KMS-11 (cell line): ENCODE data around the gene LARGE1.

Source experiments
- H2AFZ ChIP-seq: fragments of 200-600 bp; sonication (generic); 2 replicates; pipeline ENCODE4 v1.6.1; 2016; ENCODE audit warnings: antibody characterized with exemption, mixed run types, low read depth
- H3K27ac ChIP-seq: fragments of 200-600 bp; sonication (generic); 2 replicates; pipeline ENCODE4 v1.6.1; 2016; ENCODE audit warnings: mild to moderate bottlenecking, mixed run types
- H3K27me3 ChIP-seq: fragments of 200-600 bp; sonication (generic); 2 replicates; pipeline ENCODE4 v1.6.1; 2017; ENCODE audit warnings: mild to moderate bottlenecking, low read depth, mixed run types, moderate library complexity; ENCODE audit not compliant: insufficient read depth
- H3K36me3 ChIP-seq: fragments of 200-600 bp; sonication (generic); 2 replicates; pipeline ENCODE4 v1.6.1; 2017; ENCODE audit warnings: mild to moderate bottlenecking, mixed run types; ENCODE audit not compliant: insufficient read depth
- H3K4me1 ChIP-seq: fragments of 200-600 bp; sonication (generic); 2 replicates; pipeline ENCODE4 v1.6.1; 2016; ENCODE audit warnings: mild to moderate bottlenecking, low read depth, mixed run types; ENCODE audit not compliant: poor library complexity, severe bottlenecking
- H3K4me2 ChIP-seq: fragments of 200-600 bp; sonication (generic); 2 replicates; pipeline ENCODE4 v1.7.0; 2016; ENCODE audit warnings: mild to moderate bottlenecking, mixed run types
- H3K4me3 ChIP-seq: fragments of 200-600 bp; sonication (generic); IDR thresholded peaks from 2 replicates; pipeline ENCODE4 v1.6.1; 2017; ENCODE audit warnings: low read depth, low read length, mixed read lengths; ENCODE audit not compliant: insufficient read depth
- H3K79me2 ChIP-seq: fragments of 200-600 bp; sonication (generic); 2 replicates; pipeline ENCODE4 v1.6.1; 2016; ENCODE audit warnings: low read depth, mixed run types; ENCODE audit not compliant: insufficient read depth
- H3K9ac ChIP-seq: fragments of 200-600 bp; sonication (generic); 2 replicates; pipeline ENCODE4 v1.6.1; 2016; ENCODE audit warnings: mild to moderate bottlenecking, mixed run types
- H4K20me1 ChIP-seq: fragments of 200-600 bp; sonication (generic); 2 replicates; pipeline ENCODE4 v1.6.1; 2016; ENCODE audit warnings: mild to moderate bottlenecking, mixed run types; ENCODE audit not compliant: insufficient read depth
- TF ChIP-seq, protein P1 (sequence below): fragments of 200-600 bp; sonication (generic); conservative IDR thresholded peaks from 2 replicates; pipeline ENCODE4 v1.6.1; 2017; ENCODE audit warnings: low read depth, mild to moderate bottlenecking, antibody characterized with exemption, low read length, moderate library complexity, mixed read lengths

Gene LARGE1

DNA sequence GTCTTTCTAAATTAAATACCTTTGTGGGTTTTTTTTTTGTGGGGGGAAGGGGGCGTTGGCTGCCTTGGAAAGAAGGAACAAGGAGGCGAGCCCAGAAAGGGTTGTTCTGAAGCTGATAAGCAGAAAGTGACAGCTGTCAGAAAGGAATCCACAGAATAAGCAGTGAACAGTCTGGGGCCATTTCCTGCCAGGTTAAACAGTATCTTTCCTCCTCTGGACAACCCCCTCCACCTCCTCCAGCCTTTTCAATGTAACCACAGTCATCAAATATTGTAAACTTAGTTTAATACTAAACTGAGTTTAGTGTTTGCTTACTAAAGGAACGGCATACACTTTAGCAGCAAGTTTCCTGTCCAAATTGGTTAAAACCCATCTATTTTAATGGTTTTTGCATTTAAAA is 590.9 kb downstream of the LARGE1 start:
- Histone ChIP-seq H2AFZ (no peak overlapping the region), H3K4me3 (no peak overlapping the region), H3K27me3 (no peaks in the 10 kb centered on the region), H3K27ac (no peak overlapping the region), H3K9ac (no peak overlapping the region), H3K79me2 (no peaks in the 10 kb centered on the region), H3K4me1 (no peaks in the 10 kb centered on the region), H4K20me1 (no peaks in the 10 kb centered on the region), H3K36me3 (no peaks in the 10 kb centered on the region), H3K4me2 (no peak overlapping the region)
- TF ChIP-seq, protein P1, sequence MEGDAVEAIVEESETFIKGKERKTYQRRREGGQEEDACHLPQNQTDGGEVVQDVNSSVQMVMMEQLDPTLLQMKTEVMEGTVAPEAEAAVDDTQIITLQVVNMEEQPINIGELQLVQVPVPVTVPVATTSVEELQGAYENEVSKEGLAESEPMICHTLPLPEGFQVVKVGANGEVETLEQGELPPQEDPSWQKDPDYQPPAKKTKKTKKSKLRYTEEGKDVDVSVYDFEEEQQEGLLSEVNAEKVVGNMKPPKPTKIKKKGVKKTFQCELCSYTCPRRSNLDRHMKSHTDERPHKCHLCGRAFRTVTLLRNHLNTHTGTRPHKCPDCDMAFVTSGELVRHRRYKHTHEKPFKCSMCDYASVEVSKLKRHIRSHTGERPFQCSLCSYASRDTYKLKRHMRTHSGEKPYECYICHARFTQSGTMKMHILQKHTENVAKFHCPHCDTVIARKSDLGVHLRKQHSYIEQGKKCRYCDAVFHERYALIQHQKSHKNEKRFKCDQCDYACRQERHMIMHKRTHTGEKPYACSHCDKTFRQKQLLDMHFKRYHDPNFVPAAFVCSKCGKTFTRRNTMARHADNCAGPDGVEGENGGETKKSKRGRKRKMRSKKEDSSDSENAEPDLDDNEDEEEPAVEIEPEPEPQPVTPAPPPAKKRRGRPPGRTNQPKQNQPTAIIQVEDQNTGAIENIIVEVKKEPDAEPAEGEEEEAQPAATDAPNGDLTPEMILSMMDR, result no peak

DNA sequence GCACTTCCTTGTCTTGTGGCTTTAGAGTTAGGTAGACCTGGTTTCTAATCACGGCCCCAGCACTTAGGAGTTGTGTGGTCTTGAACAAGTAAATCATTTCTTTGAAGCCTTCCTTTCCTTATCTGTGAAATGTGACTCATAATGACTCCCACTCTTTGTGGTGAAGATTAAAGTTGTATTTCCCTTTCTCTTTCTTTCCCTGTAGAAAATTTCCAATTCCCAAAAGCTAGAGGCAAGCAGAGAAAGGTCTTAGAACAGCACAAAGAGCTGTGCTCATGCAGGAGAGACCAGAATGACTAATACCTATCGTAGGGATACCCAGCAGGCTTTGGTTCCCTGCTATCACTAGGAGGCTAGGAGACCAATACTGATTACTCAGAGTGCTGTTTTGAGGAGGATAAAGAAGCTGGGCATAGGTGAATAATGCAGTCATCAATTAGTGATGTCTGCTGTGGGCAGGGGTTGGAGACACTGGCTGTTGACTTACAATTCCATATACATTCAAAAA is 591.4 kb downstream of the LARGE1 start:
- Histone ChIP-seq H4K20me1 (no peaks in the 10 kb centered on the region), H3K79me2 (no peaks in the 10 kb centered on the region), H3K4me1 (no peaks in the 10 kb centered on the region), H2AFZ (no peak overlapping the region), H3K27me3 (no peaks in the 10 kb centered on the region), H3K27ac (no peak overlapping the region), H3K36me3 (no peaks in the 10 kb centered on the region), H3K4me3 (no peak overlapping the region), H3K9ac (no peak overlapping the region), H3K4me2 (no peak overlapping the region)
- TF ChIP-seq, protein P1, result no peak

DNA sequence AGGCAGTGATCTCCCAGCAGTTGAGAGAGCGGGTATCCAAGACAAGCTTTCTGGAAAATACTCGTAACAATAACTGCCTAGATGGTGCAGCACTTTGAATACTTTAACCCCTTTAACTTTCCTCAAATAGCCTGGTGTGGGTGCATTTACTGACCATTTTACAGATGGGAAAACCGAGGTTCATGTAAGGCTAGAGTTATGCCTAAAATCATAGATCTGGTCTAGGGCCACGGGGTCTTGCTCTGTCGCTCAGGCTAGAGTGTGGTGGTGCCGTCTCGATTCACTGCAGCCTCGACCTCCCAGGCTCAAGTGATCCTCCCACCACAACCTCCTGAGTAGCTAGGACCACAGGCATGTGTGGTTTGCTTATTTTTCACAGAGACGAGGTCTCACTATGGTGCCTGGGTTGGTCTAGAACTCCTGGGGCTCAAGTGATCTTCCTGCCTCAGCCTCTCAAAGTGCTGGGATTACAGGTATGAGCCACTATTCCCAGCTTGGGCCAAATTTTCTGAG is 592.9 kb downstream of the LARGE1 start:
- TF ChIP-seq, protein P1, result no peak
- no peaks in the 10 kb centered on the region for H3K4me1 ChIP-seq
- H4K20me1 ChIP-seq, result no peaks in the 10 kb centered on the region
- H3K4me2 ChIP-seq, result no peak overlapping the region
- H3K27me3 ChIP-seq, result no peaks in the 10 kb centered on the region
- H3K9ac ChIP-seq, result no peak overlapping the region
- no peak overlapping the region for H3K27ac ChIP-seq
- no peak overlapping the region for H3K4me3 ChIP-seq
- H3K36me3 ChIP-seq, result no peaks in the 10 kb centered on the region
- H2AFZ ChIP-seq, result no peak overlapping the region
- H3K79me2 ChIP-seq, result no peaks in the 10 kb centered on the region

DNA sequence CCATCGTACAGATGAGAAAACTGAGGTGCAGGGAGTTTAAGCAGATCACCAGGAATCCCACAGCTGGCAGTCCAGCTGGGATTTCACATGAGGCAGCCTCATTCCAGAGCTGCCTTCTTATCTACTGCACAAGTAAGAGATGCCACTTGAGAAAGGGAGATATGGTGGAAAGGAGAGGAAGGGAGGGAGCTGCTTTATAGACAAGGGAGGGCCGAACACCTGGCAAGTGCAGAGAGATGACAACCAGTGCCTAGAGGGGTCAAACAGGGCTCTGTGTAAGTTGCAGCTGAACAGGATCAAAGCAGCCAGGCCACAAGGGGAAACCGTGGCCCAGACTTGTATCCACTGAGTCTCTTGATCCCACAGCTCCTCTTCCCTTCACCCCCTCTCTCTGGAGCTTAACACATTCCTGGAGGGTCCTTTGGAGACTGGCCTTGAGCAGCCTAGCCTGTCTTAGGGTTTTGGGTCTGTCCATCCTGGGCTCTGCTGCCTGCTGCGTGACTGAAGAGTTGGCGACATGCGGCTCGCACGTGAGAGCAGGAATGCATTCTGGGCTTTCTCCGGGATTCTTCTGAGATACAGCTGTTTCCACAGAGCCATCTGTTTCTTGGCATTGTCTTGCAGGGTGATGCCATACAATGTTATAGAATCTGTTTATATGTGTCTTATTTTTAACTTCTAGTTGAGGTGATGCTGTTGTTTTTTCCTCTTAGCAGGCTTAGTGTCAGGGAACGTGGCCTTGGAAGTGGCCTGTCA is 593.6 kb downstream of the LARGE1 start:
- Histone ChIP-seq H3K79me2 (no peaks in the 10 kb centered on the region), H3K36me3 (no peaks in the 10 kb centered on the region), H3K4me1 (no peaks in the 10 kb centered on the region), H3K27ac (no peak overlapping the region), H3K4me2 (no peak overlapping the region), H4K20me1 (no peaks in the 10 kb centered on the region), H3K27me3 (no peaks in the 10 kb centered on the region), H3K9ac (no peak overlapping the region), H2AFZ (no peak overlapping the region), H3K4me3 (no peak overlapping the region)
- TF ChIP-seq, protein P1, result no peak
